Measurements from ENCODE around the gene CRTAP. TPM values are rescaled to one million over a fixed set of nuclear protein-coding genes. Genes with fewer than 3 reads are reported as not detected.

CRTAP gene
- total RNA-seq, 1 donor from 2014 or later, result 51.9 TPM

Other genes starting within 250 kb of the CRTAP start
- gene CCR4, start 162.4 kb upstream of the CRTAP start, total RNA-seq, result 237 and 241 TPM in 2 replicates
- gene GLB1, start 16.9 kb upstream of the CRTAP start, total RNA-seq, result 60.3 and 60.8 TPM in 2 replicates
- gene TMPPE, start 16.9 kb upstream of the CRTAP start, total RNA-seq, result 14.9 and 15.8 TPM in 2 replicates
- not detected in 2 replicates for gene SUSD5, start 104.8 kb downstream of the CRTAP start, total RNA-seq
- gene FBXL2, start 163.4 kb downstream of the CRTAP start, total RNA-seq, result 0.07 TPM in 1 of 2 replicates, not detected in the other